ENCODE data around the gene AFG3L2.
"Not testable (repeated sequence)": the region's sequence is repeated elsewhere in the genome, so short reads cannot be mapped to it uniquely, and the experiment has no call there.

The AFG3L2 gene

GRCh38 chr18:12394428-12394827, 17.4 kb upstream of the AFG3L2 start:
- DNase-seq: peak; percentile 6

- no peak for DNase-seq
These were observed 17.0 kb upstream of the AFG3L2 start for GRCh38 chr18:12393998-12394397.

GRCh38 chr18:12393510-12393909, 16.5 kb upstream of the AFG3L2 start:
- DNase-seq: no peak

GRCh38 chr18:12391487-12392165, 14.6 kb upstream of the AFG3L2 start:
- DNase-seq: peak; percentile 64

- no peak for DNase-seq
These were observed 11.4 kb upstream of the AFG3L2 start for GRCh38 chr18:12388442-12388841.

- DNase-seq: no peak
These were observed 7.2 kb upstream of the AFG3L2 start for GRCh38 chr18:12384261-12384660.

GRCh38 chr18:12383759-12384158, 6.7 kb upstream of the AFG3L2 start:
- not testable (repeated sequence) for DNase-seq

- not testable (repeated sequence) for DNase-seq
These were observed 5.3 kb upstream of the AFG3L2 start for GRCh38 chr18:12382221-12382814.

- DNase-seq: not testable (repeated sequence)
These were observed 1.2 kb upstream of the AFG3L2 start for GRCh38 chr18:12378198-12378558.

GRCh38 chr18:12377556-12378197, 650 bp upstream of the AFG3L2 start:
- DNase-seq: no peak

GRCh38 chr18:12376034-12376753, 833 bp downstream of the AFG3L2 start:
- DNase-seq: peak; percentile 2

- DNase-seq: no peak
These were observed 2.6 kb downstream of the AFG3L2 start for GRCh38 chr18:12374401-12374800.

GRCh38 chr18:12373771-12374116, 3.3 kb downstream of the AFG3L2 start:
- DNase-seq: no peak

GRCh38 chr18:12373116-12373770, 3.8 kb downstream of the AFG3L2 start:
- no peak for DNase-seq

- DNase-seq: no peak
These were observed 4.6 kb downstream of the AFG3L2 start for GRCh38 chr18:12372406-12372805.

GRCh38 chr18:12371590-12371989, 5.4 kb downstream of the AFG3L2 start:
- no peak for DNase-seq

- DNase-seq: no peak
These were observed 7.8 kb downstream of the AFG3L2 start for GRCh38 chr18:12369211-12369610.

- DNase-seq: no peak
These were observed 10.2 kb downstream of the AFG3L2 start for GRCh38 chr18:12366784-12367183.

- DNase-seq: no peak
These were observed 10.6 kb downstream of the AFG3L2 start for GRCh38 chr18:12366379-12366778.

- no peak for DNase-seq
These were observed 14.4 kb downstream of the AFG3L2 start for GRCh38 chr18:12362473-12363174.

GRCh38 chr18:12361770-12362378, 15.2 kb downstream of the AFG3L2 start:
- DNase-seq: no peak

- DNase-seq: no peak
These were observed 17.5 kb downstream of the AFG3L2 start for GRCh38 chr18:12359515-12359927.
